SU-DHL-6 (cell line): ENCODE measurements around the gene OTUD5.
A peak's percentile ranks its signal among the peaks of the same experiment; 100 is the strongest.

Experiments
- EZH2phosphoT487 ChIP-seq: fragments of 200-600 bp; sonication (generic), shearing (Covaris generic); conservative IDR thresholded peaks from 2 replicates; pipeline ENCODE4 v1.6.1; 2018; ENCODE audit warnings: mild to moderate bottlenecking, antibody characterized with exemption, low read length, moderate library complexity, mixed read lengths
- TF ChIP-seq, protein P1 (sequence below): fragments of 200-600 bp; sonication (generic); IDR thresholded peaks from one replicate; pipeline ENCODE4 v1.5.1; 2017; ENCODE audit warnings: antibody characterized with exemption, mild to moderate bottlenecking, low read length, moderate library complexity; ENCODE audit not compliant: insufficient read depth, poor library complexity, severe bottlenecking

DNA sequence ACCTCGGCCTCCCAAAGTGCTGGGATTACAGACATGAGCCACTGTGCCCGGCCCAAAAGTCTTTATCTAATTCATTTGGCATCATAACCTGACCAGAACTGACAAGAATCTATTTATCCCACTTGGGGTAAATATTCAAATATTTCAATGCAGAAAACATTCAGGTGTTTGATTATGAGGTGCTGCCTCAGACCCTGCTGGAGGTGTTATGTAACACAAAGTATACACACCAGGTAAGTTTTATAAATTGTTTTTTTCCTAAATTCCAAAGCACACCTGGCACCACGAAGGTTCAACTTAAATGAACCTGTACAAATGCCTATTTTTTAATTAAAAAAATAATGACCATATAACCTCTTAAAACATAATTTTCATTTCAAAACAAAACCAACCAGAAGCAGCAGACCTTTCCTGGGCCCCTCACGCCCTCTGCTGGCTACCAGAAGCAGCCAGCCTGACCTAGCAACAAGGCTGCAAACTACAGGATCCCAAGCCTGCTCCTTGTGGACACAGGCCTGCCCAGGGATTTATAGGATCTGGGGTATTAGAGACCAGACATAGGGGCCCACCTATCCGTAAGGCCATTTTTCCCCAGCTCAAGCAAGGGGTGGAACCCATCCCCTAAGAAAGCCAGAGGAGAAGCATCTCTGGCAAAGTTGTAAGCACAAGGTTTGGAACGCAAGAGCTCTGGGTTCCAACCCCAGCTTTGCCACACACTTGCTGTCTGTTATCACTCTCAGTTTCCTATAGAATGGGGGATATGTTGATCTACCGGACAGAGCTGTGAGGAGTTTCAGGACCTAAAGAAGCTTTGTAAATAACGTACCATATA, 11.7 kb downstream of the OTUD5 start:
- TF ChIP-seq, protein P1, sequence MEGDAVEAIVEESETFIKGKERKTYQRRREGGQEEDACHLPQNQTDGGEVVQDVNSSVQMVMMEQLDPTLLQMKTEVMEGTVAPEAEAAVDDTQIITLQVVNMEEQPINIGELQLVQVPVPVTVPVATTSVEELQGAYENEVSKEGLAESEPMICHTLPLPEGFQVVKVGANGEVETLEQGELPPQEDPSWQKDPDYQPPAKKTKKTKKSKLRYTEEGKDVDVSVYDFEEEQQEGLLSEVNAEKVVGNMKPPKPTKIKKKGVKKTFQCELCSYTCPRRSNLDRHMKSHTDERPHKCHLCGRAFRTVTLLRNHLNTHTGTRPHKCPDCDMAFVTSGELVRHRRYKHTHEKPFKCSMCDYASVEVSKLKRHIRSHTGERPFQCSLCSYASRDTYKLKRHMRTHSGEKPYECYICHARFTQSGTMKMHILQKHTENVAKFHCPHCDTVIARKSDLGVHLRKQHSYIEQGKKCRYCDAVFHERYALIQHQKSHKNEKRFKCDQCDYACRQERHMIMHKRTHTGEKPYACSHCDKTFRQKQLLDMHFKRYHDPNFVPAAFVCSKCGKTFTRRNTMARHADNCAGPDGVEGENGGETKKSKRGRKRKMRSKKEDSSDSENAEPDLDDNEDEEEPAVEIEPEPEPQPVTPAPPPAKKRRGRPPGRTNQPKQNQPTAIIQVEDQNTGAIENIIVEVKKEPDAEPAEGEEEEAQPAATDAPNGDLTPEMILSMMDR = peak; percentile 60
- no peak for TF ChIP-seq EZH2phosphoT487
